ENCODE data around the gene BLVRB. TPM values are rescaled to one million over a fixed set of nuclear protein-coding genes. Genes with fewer than 3 reads are reported as not detected.
"Not testable (repeated sequence)": the region's sequence is repeated elsewhere in the genome, so short reads cannot be mapped to it uniquely, and the experiment has no call there.

Gene BLVRB
- total RNA-seq, 1 donor from 2014 or later = 6.1 TPM

- intact Hi-C loops (cut with micrococcal nuclease) = no loop called here
- Mint-ChIP-seq H3K9me3 (no peaks in the 10 kb centered on the region), H3K27me3 (ENCODE audit: insufficient read depth) (peaks cover 3% of the 10 kb centered on the region)
Observed at GRCh38 chr19:40413291-40413845, 52.2 kb downstream of the BLVRB start, which contains the start of gene PRX. Gene PRX, minus strand, starts transcription at chr19:40413378. Its CDS starts 5,446 bp downstream, at chr19:40407932.

GRCh38 chr19:40412866-40413265 is 52.7 kb downstream of the BLVRB start:
- Mint-ChIP-seq H3K27me3 (ENCODE audit: insufficient read depth) (peaks cover 3% of the 10 kb centered on the region), H3K4me3 (no peak overlapping the region), H3K27ac (no peak overlapping the region), H3K9me3 (no peaks in the 10 kb centered on the region), H3K36me3 (ENCODE audit: low read depth) (no peaks in the 10 kb centered on the region), H3K4me1 (ENCODE audit: low read depth) (peaks cover 14% of the 10 kb centered on the region)
- no peak for DNase-seq (ENCODE audit: low spot score)
- intact Hi-C loops (cut with micrococcal nuclease) = no loop called here

More at GRCh38 chr19:40413291-40413845, 52.2 kb downstream of the BLVRB start, which contains the start of gene PRX:
- no peaks in the 10 kb centered on the region for H3K36me3 Mint-ChIP-seq (ENCODE audit: low read depth)
- no peak within 1 kb of the TSS for H3K4me3 Mint-ChIP-seq
- H3K4me1 Mint-ChIP-seq (ENCODE audit: low read depth) = peaks cover 14% of the 10 kb centered on the region
- no peak within 1 kb of the TSS for H3K27ac Mint-ChIP-seq
- no peak for DNase-seq (ENCODE audit: low spot score)

- Mint-ChIP-seq H3K27ac (no peak overlapping the region), H3K4me3 (no peak overlapping the region), H3K4me1 (ENCODE audit: low read depth) (peaks cover 11% of the 10 kb centered on the region), H3K27me3 (ENCODE audit: insufficient read depth) (peaks cover 3% of the 10 kb centered on the region), H3K9me3 (no peaks in the 10 kb centered on the region), H3K36me3 (ENCODE audit: low read depth) (no peaks in the 10 kb centered on the region)
- intact Hi-C loops (cut with micrococcal nuclease) = no loop called here
- DNase-seq (ENCODE audit: low spot score) = no peak
Observed at GRCh38 chr19:40411958-40412499, 53.5 kb downstream of the BLVRB start.

GRCh38 chr19:40411125-40411842 is 54.3 kb downstream of the BLVRB start:
- DNase-seq (ENCODE audit: low spot score) = no peak
- intact Hi-C loops (cut with micrococcal nuclease) = no loop called here
- H3K27ac Mint-ChIP-seq = no peak overlapping the region
- peaks cover 3% of the 10 kb centered on the region for H3K27me3 Mint-ChIP-seq (ENCODE audit: insufficient read depth)
- H3K36me3 Mint-ChIP-seq (ENCODE audit: low read depth) = no peaks in the 10 kb centered on the region
- peaks cover 7% of the 10 kb centered on the region for H3K4me1 Mint-ChIP-seq (ENCODE audit: low read depth)
- H3K4me3 Mint-ChIP-seq = no peak overlapping the region
- no peaks in the 10 kb centered on the region for H3K9me3 Mint-ChIP-seq

- DNase-seq (ENCODE audit: low spot score) = no peak
- H3K36me3 Mint-ChIP-seq (ENCODE audit: low read depth) = no peaks in the 10 kb centered on the region
- H3K4me3 Mint-ChIP-seq = no peak overlapping the region
- no peaks in the 10 kb centered on the region for H3K4me1 Mint-ChIP-seq (ENCODE audit: low read depth)
- H3K27me3 Mint-ChIP-seq (ENCODE audit: insufficient read depth) = peaks cover 3% of the 10 kb centered on the region
- H3K27ac Mint-ChIP-seq = no peak overlapping the region
- H3K9me3 Mint-ChIP-seq = no peaks in the 10 kb centered on the region
- intact Hi-C loops (cut with micrococcal nuclease) = no loop called here
Observed at GRCh38 chr19:40410030-40410389, 55.5 kb downstream of the BLVRB start.

GRCh38 chr19:40408598-40408925 is 57.0 kb downstream of the BLVRB start:
- H3K27ac Mint-ChIP-seq; H3K27me3 Mint-ChIP-seq (ENCODE audit: insufficient read depth); H3K9me3 Mint-ChIP-seq; H3K4me3 Mint-ChIP-seq; H3K4me1 Mint-ChIP-seq (ENCODE audit: low read depth); intact Hi-C loops (cut with micrococcal nuclease); DNase-seq (ENCODE audit: low spot score); H3K36me3 Mint-ChIP-seq (ENCODE audit: low read depth): not testable (repeated sequence)

GRCh38 chr19:40407714-40408597 is 57.6 kb downstream of the BLVRB start:
- no peaks in the 10 kb centered on the region for H3K36me3 Mint-ChIP-seq (ENCODE audit: low read depth)
- no peak for DNase-seq (ENCODE audit: low spot score)
- intact Hi-C loops (cut with micrococcal nuclease) = no loop called here

GRCh38 chr19:40403262-40403984 is 62.1 kb downstream of the BLVRB start:
- peaks cover 7% of the 10 kb centered on the region for H3K27me3 Mint-ChIP-seq (ENCODE audit: insufficient read depth)

More at GRCh38 chr19:40407714-40408597, 57.6 kb downstream of the BLVRB start:
- Mint-ChIP-seq H3K9me3 (no peaks in the 10 kb centered on the region), H3K27ac (no peak overlapping the region), H3K27me3 (ENCODE audit: insufficient read depth) (no peaks in the 10 kb centered on the region), H3K4me1 (ENCODE audit: low read depth) (peaks cover 10% of the 10 kb centered on the region), H3K4me3 (no peak overlapping the region)

GRCh38 chr19:40400559-40400958 is 65.0 kb downstream of the BLVRB start:
- no peak for DNase-seq (ENCODE audit: low spot score)
- intact Hi-C loops (cut with micrococcal nuclease) = loop anchor here (5.0 kb wide), 2 partner anchors 93 to 113 kb away; partner anchors contain the start of gene AKT2
- H3K4me1 Mint-ChIP-seq (ENCODE audit: low read depth) = peaks cover 21% of the 10 kb centered on the region
- no peaks in the 10 kb centered on the region for H3K9me3 Mint-ChIP-seq
- no peak overlapping the region for H3K27ac Mint-ChIP-seq
- H3K4me3 Mint-ChIP-seq = no peak overlapping the region
- H3K36me3 Mint-ChIP-seq (ENCODE audit: low read depth) = no peaks in the 10 kb centered on the region
- H3K27me3 Mint-ChIP-seq (ENCODE audit: insufficient read depth) = peaks cover 7% of the 10 kb centered on the region

More at GRCh38 chr19:40403262-40403984, 62.1 kb downstream of the BLVRB start:
- no peaks in the 10 kb centered on the region for H3K36me3 Mint-ChIP-seq (ENCODE audit: low read depth)
- intact Hi-C loops (cut with micrococcal nuclease) = loop anchor here (1.0 to 5.0 kb wide), 5 partner anchors 18 to 347 kb away; partner anchors contain the start of genes ACTMAP, AKT2, C19orf47 and PLD3
- peaks cover 21% of the 10 kb centered on the region for H3K4me1 Mint-ChIP-seq (ENCODE audit: low read depth)
- H3K4me3 Mint-ChIP-seq = peak overlapping the region; percentile 83
- H3K9me3 Mint-ChIP-seq = no peaks in the 10 kb centered on the region
- DNase-seq (ENCODE audit: low spot score) = peak; percentile 80
- peak overlapping the region; percentile 72 for H3K27ac Mint-ChIP-seq

- intact Hi-C loops (cut with micrococcal nuclease) = no loop called here
- Mint-ChIP-seq H3K9me3 (no peaks in the 10 kb centered on the region), H3K4me1 (ENCODE audit: low read depth) (peaks cover 18% of the 10 kb centered on the region), H3K27me3 (ENCODE audit: insufficient read depth) (peaks cover 7% of the 10 kb centered on the region), H3K36me3 (ENCODE audit: low read depth) (no peaks in the 10 kb centered on the region), H3K27ac (no peak overlapping the region), H3K4me3 (no peak overlapping the region)
- DNase-seq (ENCODE audit: low spot score) = peak; percentile 47
Observed at GRCh38 chr19:40398417-40399131, 67.0 kb downstream of the BLVRB start.

All from activated T-helper 1 cell treated with anti-CD3 and anti-CD28 coated beads, Interleukin-12 subunit alpha, Interleukin-12 subunit beta, Interleukin-2, Interleukin-4 antibody, amounts not matched to agents 30 ng/mL and 10 ng/mL and 1 ng/mL, durations not matched to agents 14 hours and 24 hours and 36 hours (primary cell).